ENCODE measurements around the gene NTM.

Gene NTM

DNA sequence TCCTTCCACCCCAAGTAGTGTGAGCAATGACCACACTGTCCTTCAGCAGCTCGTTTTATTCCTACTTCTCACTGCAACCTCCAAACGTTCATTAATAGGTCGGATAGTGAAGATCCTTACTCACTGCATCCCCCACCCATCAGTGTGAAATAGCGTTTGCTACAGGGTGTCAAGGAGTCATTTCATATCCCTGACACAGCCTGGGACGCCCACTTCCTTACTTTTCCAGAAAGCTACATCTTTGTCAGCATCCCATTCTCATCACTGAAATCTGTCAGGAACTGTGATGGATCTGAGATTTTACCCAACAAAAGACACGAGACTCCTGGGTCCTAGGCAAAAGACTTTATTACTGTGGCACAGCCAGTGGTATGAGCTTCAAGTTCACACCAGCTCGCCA is 592.4 kb downstream of the NTM start:
- no CpG with 5 or more reads among the region's 7 CpGs for WGBS (ENCODE audit: extremely low coverage, insufficient coverage, low lambda C conversion rate)

DNA sequence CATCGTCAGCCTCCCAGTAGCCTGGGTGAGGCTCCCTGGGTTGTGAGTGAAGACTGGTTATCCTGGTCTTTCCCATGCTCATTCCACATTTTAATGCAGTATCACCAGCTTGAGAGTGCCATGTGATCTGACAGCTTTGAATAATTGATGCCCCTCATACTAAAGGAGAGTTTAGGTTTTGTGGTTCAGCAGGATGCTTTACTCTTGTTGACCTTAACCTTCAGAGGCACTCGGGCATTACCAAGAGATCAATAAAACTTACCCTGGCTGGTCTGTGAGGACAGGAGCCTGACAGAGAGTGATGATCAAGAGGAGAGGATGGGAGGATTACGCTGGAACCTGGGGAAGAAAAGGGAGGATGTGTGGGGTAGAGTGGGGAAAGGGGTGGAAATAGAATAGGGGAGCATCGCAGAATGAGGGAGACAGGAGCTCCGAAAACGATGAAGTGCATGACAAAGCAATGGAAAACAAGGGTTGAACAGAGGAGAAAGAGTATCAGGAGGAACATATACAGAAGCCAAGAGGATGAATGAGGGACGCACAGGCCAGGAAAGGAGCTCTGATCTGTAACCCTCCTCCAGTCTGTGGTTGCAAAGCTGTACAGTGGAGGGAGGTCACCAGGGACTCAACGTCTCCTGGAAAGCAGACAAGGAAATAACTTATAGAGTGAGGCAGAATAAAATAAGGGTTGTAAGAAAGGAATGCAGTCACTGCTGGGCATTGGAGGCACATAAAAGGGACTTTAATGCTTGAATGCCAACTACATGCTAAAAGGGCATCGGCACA is 594.5 kb downstream of the NTM start:
- H3K4me1 ChIP-seq (ENCODE audit: control insufficient read depth, low read depth, low read length): no peaks in the 10 kb centered on the region
- H3K79me2 ChIP-seq (ENCODE audit: control insufficient read depth, insufficient read depth, low read length): no peaks in the 10 kb centered on the region
- H3K9ac ChIP-seq (ENCODE audit: low read length): no peak overlapping the region
- no peaks in the 10 kb centered on the region for H3K79me1 ChIP-seq (ENCODE audit: low read length)
- H2BK15ac ChIP-seq (replicated peaks; ENCODE audit: low read depth): no peak overlapping the region
- H2BK5ac ChIP-seq (ENCODE audit: low read length): no peak overlapping the region
- H3K4ac ChIP-seq (ENCODE audit: low read depth, low read length): no peak overlapping the region
- no peak overlapping the region for H2BK120ac ChIP-seq (ENCODE audit: low read depth, low read length)
- no peak overlapping the region for H4K5ac ChIP-seq (ENCODE audit: low read length)
- H2AK5ac ChIP-seq (ENCODE audit: low read length): no peak overlapping the region
- DNase-seq: no peak
- no peak overlapping the region for H3K23ac ChIP-seq (ENCODE audit: low read length)
- no peak overlapping the region for H3K4me2 ChIP-seq (ENCODE audit: low read length)
- H3K4me3 ChIP-seq (ENCODE audit: low read length): no peak overlapping the region
- H3K18ac ChIP-seq (ENCODE audit: low read length): no peak overlapping the region
- H4K8ac ChIP-seq (ENCODE audit: low read depth, low read length): no peak overlapping the region
- no peaks in the 10 kb centered on the region for H3K27me3 ChIP-seq (ENCODE audit: insufficient read depth, low read length, poor library complexity)
- H3K56ac ChIP-seq (ENCODE audit: low read length): no peak overlapping the region
- 100% methylated on average over 2 of the region's 9 CpGs for WGBS (ENCODE audit: extremely low coverage, insufficient coverage, low lambda C conversion rate)
- H3K27ac ChIP-seq (ENCODE audit: low read depth, low read length): no peak overlapping the region
- no peaks in the 10 kb centered on the region for H3K36me3 ChIP-seq (ENCODE audit: control insufficient read depth, insufficient read depth, low read length)

More for the DNA sequence above, 592.4 kb downstream of the NTM start:
- Histone ChIP-seq H3K9ac (ENCODE audit: low read length) (no peak overlapping the region), H4K5ac (ENCODE audit: low read length) (no peak overlapping the region), H3K79me1 (ENCODE audit: low read length) (no peaks in the 10 kb centered on the region), H2BK15ac (replicated peaks; ENCODE audit: low read depth) (no peak overlapping the region), H3K4ac (ENCODE audit: low read depth, low read length) (no peak overlapping the region), H3K4me1 (ENCODE audit: control insufficient read depth, low read depth, low read length) (no peaks in the 10 kb centered on the region), H3K4me2 (ENCODE audit: low read length) (no peak overlapping the region), H3K18ac (ENCODE audit: low read length) (no peak overlapping the region), H2AK5ac (ENCODE audit: low read length) (no peak overlapping the region), H3K27me3 (ENCODE audit: insufficient read depth, low read length, poor library complexity) (no peaks in the 10 kb centered on the region), H2BK120ac (ENCODE audit: low read depth, low read length) (no peak overlapping the region), H4K8ac (ENCODE audit: low read depth, low read length) (no peak overlapping the region), H3K79me2 (ENCODE audit: control insufficient read depth, insufficient read depth, low read length) (no peaks in the 10 kb centered on the region), H3K56ac (ENCODE audit: low read length) (no peak overlapping the region), H3K27ac (ENCODE audit: low read depth, low read length) (no peak overlapping the region), H3K36me3 (ENCODE audit: control insufficient read depth, insufficient read depth, low read length) (no peaks in the 10 kb centered on the region), H3K23ac (ENCODE audit: low read length) (no peak overlapping the region), H3K4me3 (ENCODE audit: low read length) (no peak overlapping the region), H2BK5ac (ENCODE audit: low read length) (no peak overlapping the region)
- DNase-seq: no peak

DNA sequence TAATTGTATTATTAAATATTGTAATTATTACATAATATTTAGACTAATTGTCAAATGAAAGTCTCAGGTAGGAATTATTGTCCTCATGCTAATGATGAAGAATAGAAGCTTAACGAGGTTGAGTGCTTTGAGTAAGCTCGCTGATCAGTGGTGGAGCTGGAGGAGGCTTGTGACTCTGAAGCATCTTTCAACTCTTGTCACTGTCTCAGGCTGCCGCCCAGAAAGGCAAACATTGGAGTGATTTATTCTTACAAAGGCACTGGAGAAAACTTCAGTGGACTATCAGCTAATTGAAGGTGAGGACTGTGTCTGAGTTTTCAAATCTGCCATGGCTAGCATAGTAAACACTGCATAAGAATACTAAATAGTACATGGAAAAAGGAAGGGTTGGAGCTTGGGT is 595.1 kb downstream of the NTM start:
- no peak for DNase-seq
- H4K8ac ChIP-seq (ENCODE audit: low read depth, low read length): no peak overlapping the region
- H3K23ac ChIP-seq (ENCODE audit: low read length): no peak overlapping the region
- no peak overlapping the region for H2BK5ac ChIP-seq (ENCODE audit: low read length)
- no CpG with 5 or more reads among the region's 3 CpGs for WGBS (ENCODE audit: extremely low coverage, insufficient coverage, low lambda C conversion rate)
- no peak overlapping the region for H2BK15ac ChIP-seq (replicated peaks; ENCODE audit: low read depth)
- H3K79me1 ChIP-seq (ENCODE audit: low read length): no peaks in the 10 kb centered on the region
- H3K27me3 ChIP-seq (ENCODE audit: insufficient read depth, low read length, poor library complexity): no peaks in the 10 kb centered on the region
- no peak overlapping the region for H3K27ac ChIP-seq (ENCODE audit: low read depth, low read length)
- no peaks in the 10 kb centered on the region for H3K79me2 ChIP-seq (ENCODE audit: control insufficient read depth, insufficient read depth, low read length)
- no peak overlapping the region for H4K5ac ChIP-seq (ENCODE audit: low read length)
- no peak overlapping the region for H3K56ac ChIP-seq (ENCODE audit: low read length)
- no peaks in the 10 kb centered on the region for H3K4me1 ChIP-seq (ENCODE audit: control insufficient read depth, low read depth, low read length)
- H2BK120ac ChIP-seq (ENCODE audit: low read depth, low read length): no peak overlapping the region
- H3K9ac ChIP-seq (ENCODE audit: low read length): no peak overlapping the region
- no peak overlapping the region for H3K4me3 ChIP-seq (ENCODE audit: low read length)
- H3K4ac ChIP-seq (ENCODE audit: low read depth, low read length): no peak overlapping the region
- no peak overlapping the region for H2AK5ac ChIP-seq (ENCODE audit: low read length)
- no peak overlapping the region for H3K4me2 ChIP-seq (ENCODE audit: low read length)
- H3K18ac ChIP-seq (ENCODE audit: low read length): no peak overlapping the region
- no peaks in the 10 kb centered on the region for H3K36me3 ChIP-seq (ENCODE audit: control insufficient read depth, insufficient read depth, low read length)

DNA sequence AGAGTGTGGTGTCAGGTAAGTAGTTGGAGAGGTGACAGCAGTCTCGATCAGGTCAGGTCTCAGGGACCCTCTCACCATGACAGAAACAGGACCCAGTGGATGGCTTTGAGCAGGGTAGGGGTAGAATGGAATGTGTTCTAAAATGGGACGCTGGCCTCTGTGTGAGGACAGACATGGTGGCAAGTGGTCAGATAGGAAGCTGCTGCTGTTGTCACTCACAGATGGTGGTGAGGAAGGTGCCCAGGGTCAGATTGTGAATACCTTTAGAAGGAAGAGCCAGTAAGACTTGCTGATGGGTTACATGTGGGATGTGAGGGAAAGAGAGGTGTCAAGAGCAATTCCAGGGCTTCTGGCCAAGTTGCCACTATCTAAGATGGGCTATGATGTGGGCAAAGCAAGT is 596.3 kb downstream of the NTM start:
- Histone ChIP-seq H3K4ac (ENCODE audit: low read depth, low read length) (no peak overlapping the region), H2BK15ac (replicated peaks; ENCODE audit: low read depth) (no peak overlapping the region), H3K4me1 (ENCODE audit: control insufficient read depth, low read depth, low read length) (no peaks in the 10 kb centered on the region), H3K4me2 (ENCODE audit: low read length) (no peak overlapping the region), H3K23ac (ENCODE audit: low read length) (no peak overlapping the region), H2AK5ac (ENCODE audit: low read length) (no peak overlapping the region), H3K27me3 (ENCODE audit: insufficient read depth, low read length, poor library complexity) (no peaks in the 10 kb centered on the region), H2BK120ac (ENCODE audit: low read depth, low read length) (no peak overlapping the region), H3K9ac (ENCODE audit: low read length) (no peak overlapping the region), H3K18ac (ENCODE audit: low read length) (no peak overlapping the region), H4K5ac (ENCODE audit: low read length) (no peak overlapping the region), H3K56ac (ENCODE audit: low read length) (no peak overlapping the region), H4K8ac (ENCODE audit: low read depth, low read length) (no peak overlapping the region), H3K79me1 (ENCODE audit: low read length) (no peaks in the 10 kb centered on the region), H2BK5ac (ENCODE audit: low read length) (no peak overlapping the region), H3K27ac (ENCODE audit: low read depth, low read length) (no peak overlapping the region), H3K4me3 (ENCODE audit: low read length) (no peak overlapping the region), H3K79me2 (ENCODE audit: control insufficient read depth, insufficient read depth, low read length) (no peaks in the 10 kb centered on the region), H3K36me3 (ENCODE audit: control insufficient read depth, insufficient read depth, low read length) (no peaks in the 10 kb centered on the region)
- no CpG with 5 or more reads among the region's 2 CpGs for WGBS (ENCODE audit: extremely low coverage, insufficient coverage, low lambda C conversion rate)
- DNase-seq: no peak

DNA sequence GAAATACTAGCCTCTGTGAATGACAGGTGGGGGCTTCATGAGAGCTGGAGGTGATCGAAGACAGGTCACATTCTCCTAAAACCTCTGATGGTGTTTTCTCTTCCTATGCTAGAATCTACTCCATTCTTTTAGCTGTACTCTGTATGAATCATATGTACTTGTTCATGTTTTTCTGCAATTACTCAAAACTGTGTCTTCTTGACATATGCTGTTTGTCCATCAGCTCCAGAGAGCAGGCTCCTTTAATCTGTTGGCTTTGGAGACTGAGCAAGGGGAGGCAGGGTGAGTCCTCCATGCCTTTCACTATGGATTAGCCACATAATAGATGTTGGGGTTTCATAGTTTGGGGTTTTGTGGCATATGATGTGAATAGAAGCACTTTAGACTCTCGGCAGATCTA is 598.8 kb downstream of the NTM start:
- Histone ChIP-seq H2BK15ac (replicated peaks; ENCODE audit: low read depth) (no peak overlapping the region), H3K9ac (ENCODE audit: low read length) (no peak overlapping the region), H3K27me3 (ENCODE audit: insufficient read depth, low read length, poor library complexity) (no peaks in the 10 kb centered on the region), H4K5ac (ENCODE audit: low read length) (no peak overlapping the region), H3K4ac (ENCODE audit: low read depth, low read length) (no peak overlapping the region), H4K8ac (ENCODE audit: low read depth, low read length) (no peak overlapping the region), H3K4me1 (ENCODE audit: control insufficient read depth, low read depth, low read length) (no peaks in the 10 kb centered on the region), H3K4me2 (ENCODE audit: low read length) (no peak overlapping the region), H3K79me2 (ENCODE audit: control insufficient read depth, insufficient read depth, low read length) (no peaks in the 10 kb centered on the region), H2BK120ac (ENCODE audit: low read depth, low read length) (no peak overlapping the region), H3K36me3 (ENCODE audit: control insufficient read depth, insufficient read depth, low read length) (no peaks in the 10 kb centered on the region), H2AK5ac (ENCODE audit: low read length) (no peak overlapping the region), H3K4me3 (ENCODE audit: low read length) (no peak overlapping the region), H3K79me1 (ENCODE audit: low read length) (no peaks in the 10 kb centered on the region), H3K23ac (ENCODE audit: low read length) (no peak overlapping the region), H3K56ac (ENCODE audit: low read length) (no peak overlapping the region), H3K18ac (ENCODE audit: low read length) (no peak overlapping the region), H2BK5ac (ENCODE audit: low read length) (no peak overlapping the region), H3K27ac (ENCODE audit: low read depth, low read length) (no peak overlapping the region)
- WGBS (ENCODE audit: extremely low coverage, insufficient coverage, low lambda C conversion rate): no CpG with 5 or more reads among the region's 2 CpGs
- no peak for DNase-seq

DNA sequence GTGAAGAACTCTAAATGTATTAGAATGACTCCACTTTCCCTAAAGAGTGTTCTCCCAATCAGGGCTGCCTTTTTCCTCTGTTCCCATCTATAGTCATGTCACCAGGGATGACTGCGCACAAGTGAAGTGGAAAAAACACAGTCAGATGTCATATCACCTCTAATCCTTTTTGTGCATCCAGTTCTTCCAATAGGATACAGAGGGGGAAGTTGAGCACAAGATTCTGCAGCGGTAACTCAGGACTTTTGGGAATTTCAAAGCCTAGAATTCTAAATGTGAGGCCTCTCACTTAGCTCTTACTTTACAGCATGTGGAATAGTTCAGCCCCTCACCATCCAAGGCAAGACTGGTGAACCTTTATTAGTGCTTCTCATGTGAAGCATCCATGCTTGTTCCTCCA is 602.6 kb downstream of the NTM start:
- Histone ChIP-seq H3K4ac (ENCODE audit: low read depth, low read length) (no peak overlapping the region), H3K79me1 (ENCODE audit: low read length) (no peaks in the 10 kb centered on the region), H3K4me1 (ENCODE audit: control insufficient read depth, low read depth, low read length) (no peaks in the 10 kb centered on the region), H3K4me3 (ENCODE audit: low read length) (no peak overlapping the region), H3K56ac (ENCODE audit: low read length) (no peak overlapping the region), H3K79me2 (ENCODE audit: control insufficient read depth, insufficient read depth, low read length) (no peaks in the 10 kb centered on the region), H3K18ac (ENCODE audit: low read length) (no peak overlapping the region), H3K23ac (ENCODE audit: low read length) (no peak overlapping the region), H2AK5ac (ENCODE audit: low read length) (no peak overlapping the region), H4K5ac (ENCODE audit: low read length) (no peak overlapping the region), H4K8ac (ENCODE audit: low read depth, low read length) (no peak overlapping the region), H3K36me3 (ENCODE audit: control insufficient read depth, insufficient read depth, low read length) (no peaks in the 10 kb centered on the region), H2BK15ac (replicated peaks; ENCODE audit: low read depth) (no peak overlapping the region), H2BK5ac (ENCODE audit: low read length) (no peak overlapping the region), H3K27ac (ENCODE audit: low read depth, low read length) (no peak overlapping the region), H3K27me3 (ENCODE audit: insufficient read depth, low read length, poor library complexity) (no peaks in the 10 kb centered on the region), H2BK120ac (ENCODE audit: low read depth, low read length) (no peak overlapping the region), H3K4me2 (ENCODE audit: low read length) (no peak overlapping the region), H3K9ac (ENCODE audit: low read length) (no peak overlapping the region)
- WGBS (ENCODE audit: extremely low coverage, insufficient coverage, low lambda C conversion rate): no CpG with 5 or more reads among the region's 2 CpGs
- no peak for DNase-seq

All from mesendoderm (in vitro differentiated cells).